NCI-H146 treated with DMSO at 0.1 percent for 48 hours (cell line): Measurements from ENCODE around the gene DNAH3.
"Not testable (repeated sequence)": the region's sequence is repeated elsewhere in the genome, so short reads cannot be mapped to it uniquely, and the experiment has no call there.

Source experiments
- DNase-seq: peaks from one replicate; lab custom pipeline; 2025; ENCODE audit not compliant: unreplicated experiment; lab: John Stamatoyannopoulos, UW

The DNAH3 gene

DNA sequence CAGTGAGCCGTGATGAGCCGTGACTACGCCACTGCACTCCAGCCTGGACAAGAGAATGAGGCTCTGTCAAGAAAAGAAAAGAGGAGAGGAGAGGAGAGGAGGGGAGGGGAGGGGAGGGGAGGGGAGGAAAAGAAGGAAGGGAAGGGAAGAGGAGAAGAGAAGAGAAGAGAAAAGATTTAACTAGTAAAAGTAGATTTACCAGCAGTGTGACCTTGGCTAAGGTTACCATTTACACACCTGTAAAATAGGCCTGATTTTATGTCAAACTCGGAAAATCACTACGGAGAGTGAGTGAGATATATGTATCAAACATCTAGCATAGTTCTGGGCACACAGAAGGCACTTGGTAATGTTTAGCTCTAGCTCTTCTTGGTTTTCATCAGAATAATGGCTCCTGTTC is 140.8 kb downstream of the DNAH3 start:
- DNase-seq = no peak

DNA sequence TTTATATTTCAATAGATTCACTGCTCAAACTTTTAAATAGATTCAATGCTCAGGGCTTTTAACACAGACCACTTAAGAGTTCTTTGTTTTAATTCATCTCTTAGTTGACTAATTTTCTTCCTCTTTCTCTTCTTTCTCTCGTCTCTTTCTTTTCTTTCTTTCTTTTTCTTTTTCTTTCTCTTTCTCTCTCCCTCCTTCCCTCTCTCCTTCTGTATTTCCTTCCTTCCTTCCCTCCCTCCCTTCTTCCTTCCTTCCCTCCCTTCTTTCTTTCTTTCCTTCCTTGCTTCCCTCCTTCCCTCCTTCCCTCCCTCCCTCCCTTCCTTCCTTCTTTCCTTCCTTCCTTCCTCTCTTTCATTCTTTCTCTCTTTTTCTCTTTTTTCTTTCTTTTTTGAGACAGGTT is 145.6 kb downstream of the DNAH3 start:
- DNase-seq = no peak

DNA sequence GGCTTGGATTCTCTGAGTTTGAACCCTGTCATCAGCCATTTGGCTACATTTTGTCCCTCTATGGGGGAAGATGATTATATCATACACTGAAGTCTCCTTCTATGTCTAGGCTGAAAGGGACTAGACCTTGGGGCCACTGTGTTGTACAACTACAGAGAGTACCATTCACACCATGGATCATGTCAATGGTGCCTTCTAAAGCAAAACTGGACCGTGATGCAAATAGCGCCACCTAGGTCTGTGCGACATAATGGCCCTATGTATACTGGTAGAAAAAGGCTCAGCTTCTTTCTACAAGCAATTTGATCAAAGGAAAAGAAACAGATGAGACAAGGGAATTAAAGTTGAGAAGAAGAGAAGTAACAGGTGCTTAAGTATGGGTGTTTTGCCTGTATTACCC is 149.4 kb downstream of the DNAH3 start:
- DNase-seq = no peak

DNA sequence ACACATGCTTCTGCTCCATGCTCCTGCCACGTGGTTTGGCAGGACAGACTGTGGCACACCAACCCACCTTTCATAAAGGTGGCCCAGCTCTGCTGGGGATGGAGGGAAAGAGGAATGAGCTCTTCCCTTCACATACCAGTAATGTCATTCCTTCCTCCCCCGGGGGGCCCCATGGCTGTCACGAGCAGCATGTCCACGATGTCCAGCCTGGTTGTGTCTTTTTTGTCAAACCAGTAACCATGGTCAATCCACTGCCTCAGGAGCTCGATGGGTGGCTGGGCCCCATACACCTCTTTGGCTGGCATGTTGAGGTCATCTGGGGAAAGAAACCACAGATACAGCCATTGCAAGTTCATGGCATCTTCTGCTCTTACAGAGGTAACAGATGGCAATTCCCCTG is 153.5 kb downstream of the DNAH3 start:
- no peak for DNase-seq

DNA sequence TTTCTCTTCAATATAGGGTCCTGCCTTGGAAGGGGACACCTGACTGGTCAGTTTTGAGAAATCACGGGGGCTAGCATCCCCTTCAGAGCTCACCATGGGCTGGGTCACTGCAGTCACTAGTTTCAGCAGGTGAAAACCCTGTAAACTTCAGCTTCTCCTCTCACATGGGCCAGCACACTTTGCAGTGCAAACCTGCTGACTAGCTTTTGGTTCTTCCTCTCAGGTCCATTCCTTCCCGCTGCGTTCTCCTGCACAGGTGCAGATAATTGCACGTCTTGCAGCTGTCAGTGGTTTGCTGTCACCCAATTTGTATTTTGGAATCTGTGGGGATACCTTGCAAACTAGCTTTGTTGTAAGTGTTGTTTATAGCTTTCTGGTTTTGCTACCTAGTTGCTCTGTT is 154.9 kb downstream of the DNAH3 start:
- no peak for DNase-seq

DNA sequence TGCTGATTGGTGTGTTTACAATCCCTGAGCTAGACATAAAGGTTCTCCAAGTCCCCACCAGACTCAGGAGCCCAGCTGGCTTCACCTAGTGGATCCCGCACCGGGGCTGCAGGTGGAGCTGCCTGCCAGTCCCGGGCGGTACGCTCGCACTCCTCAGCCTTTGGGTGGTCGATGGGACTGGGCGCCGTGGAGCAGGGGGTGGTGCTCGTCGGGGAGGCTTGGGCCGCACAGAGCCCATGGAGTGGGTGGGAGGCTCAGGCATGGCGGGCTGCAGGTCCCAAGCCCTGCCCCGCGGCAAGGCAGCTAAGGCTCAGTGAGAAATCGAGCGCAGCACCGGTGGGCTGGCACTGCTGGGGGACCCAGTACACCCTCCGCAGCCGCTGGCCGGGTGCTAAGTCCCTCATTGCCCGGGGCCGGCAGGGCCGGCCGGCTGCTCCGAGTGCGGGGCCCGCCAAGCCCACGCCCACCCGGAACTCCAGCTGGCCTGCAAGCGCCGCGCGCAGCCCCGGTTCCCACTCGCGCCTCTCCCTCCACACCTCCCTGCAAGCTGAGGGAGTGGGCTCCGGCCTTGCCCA is 161.1 kb downstream of the DNAH3 start:
- not testable (repeated sequence) for DNase-seq

DNA sequence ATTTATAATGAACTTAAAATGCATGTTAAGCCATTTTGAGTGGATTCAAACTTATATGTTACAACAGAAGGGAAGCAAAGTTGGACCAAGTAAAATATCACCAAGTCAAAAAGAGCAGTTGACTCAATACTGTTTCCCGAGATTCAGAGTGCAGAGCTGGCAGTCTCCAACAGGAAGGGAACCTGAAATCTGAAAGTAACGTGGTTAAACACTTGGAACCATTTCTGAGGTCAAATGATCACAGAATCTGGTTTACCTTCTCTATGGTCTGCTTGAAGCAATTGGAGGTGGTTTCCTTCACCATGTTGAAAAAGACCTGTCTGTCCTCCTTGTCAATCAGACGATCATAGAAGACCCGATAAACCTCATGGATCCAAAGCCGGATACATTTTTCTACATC is 163.6 kb downstream of the DNAH3 start:
- no peak for DNase-seq

DNA sequence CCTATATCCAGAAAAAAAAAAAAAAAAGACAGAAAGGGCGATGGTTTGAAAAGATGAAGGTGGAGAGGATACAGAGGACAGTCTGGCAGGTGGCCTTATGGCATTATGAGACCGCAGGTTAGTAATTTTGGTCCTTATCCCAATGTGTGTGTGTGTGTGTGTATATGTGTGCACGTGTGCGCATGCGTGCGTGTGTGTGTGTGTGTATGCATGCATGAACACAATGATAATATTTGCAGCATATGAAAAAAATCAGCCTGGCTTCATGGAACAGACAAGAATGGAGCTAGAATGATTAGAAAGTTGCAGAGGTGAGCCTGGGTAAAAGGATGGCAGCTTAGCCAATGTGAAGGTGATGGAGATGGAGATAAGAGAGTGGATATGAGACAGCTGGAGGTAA is 166.6 kb downstream of the DNAH3 start:
- no peak for DNase-seq

DNA sequence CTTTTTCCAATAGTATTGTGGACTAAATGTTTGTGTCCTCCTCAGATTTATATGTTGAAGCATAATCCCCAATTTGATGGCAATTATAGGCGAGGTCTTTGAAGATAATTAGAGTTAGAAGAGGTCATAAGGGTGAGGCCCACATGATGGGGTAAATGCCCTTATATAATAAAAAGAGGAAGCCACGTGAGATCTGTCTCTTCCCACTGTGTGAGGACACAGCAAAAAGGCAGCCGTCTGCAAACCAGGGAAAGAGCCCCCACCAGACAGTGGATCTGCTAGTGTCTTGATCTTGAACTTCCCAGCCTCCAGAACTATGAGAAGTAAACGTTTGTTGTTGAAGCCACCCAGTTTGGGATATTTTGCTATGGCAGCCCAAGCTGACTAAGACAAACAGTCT is 174.1 kb downstream of the DNAH3 start:
- DNase-seq = no peak

DNA sequence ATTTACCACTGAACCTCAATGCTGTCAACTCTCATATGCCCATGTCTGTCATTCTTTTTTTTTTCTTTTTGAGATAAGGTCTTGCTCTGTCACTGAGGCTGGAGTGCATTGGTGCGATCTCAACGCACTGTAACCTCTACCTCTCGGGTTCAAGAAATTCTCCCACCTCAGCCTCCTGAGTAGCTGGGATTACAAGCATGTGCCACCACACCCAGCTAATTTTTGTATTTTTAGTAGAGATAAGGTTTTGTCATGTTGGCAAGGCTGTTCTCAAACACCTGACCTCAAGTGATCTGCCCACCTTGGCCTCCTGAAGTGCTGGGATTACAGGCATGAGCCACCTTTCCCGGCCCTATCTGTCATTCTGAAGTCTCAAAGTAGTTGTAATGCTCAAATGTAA is 177.4 kb downstream of the DNAH3 start:
- DNase-seq = not testable (repeated sequence)

DNA sequence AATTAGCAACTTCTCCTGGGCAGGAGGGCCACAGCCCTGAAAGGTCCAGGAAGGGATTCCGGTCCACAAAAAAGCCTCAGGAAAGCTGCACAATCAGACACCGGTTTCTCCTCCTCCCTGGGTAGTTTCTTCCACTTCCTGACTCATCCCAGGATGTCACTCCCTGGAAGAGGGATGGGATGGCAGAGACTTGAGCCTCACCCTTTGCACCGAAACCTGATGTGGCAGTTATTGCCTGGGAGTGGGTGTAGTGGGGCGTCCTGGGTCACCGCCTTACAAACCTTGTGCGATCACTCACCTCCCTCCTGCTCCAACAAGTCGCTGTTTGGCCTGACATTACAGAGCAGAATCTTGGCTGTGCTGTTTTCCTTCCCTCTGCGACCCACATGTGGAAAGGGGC is 179.2 kb downstream of the DNAH3 start:
- no peak for DNase-seq

DNA sequence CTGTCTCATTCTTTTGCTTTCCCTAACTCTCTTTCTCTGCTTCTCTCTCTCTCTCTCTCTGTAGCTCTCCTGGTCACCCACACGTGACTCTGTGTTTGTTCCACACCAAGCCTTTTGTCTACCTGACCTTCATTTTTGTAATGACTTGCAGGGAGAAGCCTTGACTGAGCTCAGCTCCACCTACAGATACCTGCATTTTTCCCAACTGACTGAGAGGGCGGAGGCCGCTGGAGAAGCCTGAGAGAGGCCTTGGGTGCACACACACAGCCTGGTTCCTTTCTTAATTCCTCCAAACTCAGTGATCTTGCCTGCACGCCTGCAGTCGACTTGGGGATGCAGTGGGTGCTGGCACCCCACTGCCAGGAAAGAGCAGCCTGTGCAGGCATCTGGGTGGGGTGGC is 181.3 kb downstream of the DNAH3 start:
- no peak for DNase-seq

DNA sequence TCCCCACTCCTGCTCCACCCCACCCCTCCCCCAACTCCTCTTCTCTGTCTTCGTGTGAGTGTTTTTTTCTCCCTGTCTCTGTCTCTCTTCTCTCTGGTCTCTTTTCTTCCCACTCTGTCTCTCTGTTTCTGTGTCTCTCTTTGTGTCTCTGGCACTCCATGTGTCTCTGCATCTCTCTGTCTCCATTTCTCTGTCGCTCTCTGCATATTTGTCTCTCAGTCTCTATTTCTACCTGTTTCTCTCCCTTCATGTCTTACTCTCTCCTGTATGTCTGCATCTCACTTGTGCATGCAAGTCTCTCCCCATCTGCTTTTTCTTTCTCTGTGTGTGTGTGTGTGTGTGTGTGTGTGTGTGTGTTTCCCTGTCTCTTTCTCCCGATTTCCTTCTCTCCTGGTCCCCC is 181.9 kb downstream of the DNAH3 start:
- no peak for DNase-seq

DNA sequence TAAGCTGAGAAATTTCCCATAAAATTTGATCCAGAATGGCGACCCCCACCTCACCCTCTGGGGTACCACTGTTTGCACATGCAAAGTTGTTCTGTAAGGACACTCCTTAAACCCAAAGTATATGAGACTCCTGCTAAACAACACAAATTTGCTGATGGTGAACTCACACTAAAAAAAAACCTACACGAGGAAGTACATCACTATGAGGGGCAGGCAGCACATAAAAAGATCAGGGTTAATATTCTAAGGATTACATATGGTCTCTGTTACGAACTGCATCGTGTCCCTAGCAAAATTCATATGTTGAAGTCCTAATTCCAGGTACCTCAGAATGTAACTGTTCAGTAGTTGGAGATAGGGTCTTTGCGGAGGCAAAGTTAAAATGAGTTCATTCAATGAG is 189.7 kb downstream of the DNAH3 start:
- DNase-seq = no peak

DNA sequence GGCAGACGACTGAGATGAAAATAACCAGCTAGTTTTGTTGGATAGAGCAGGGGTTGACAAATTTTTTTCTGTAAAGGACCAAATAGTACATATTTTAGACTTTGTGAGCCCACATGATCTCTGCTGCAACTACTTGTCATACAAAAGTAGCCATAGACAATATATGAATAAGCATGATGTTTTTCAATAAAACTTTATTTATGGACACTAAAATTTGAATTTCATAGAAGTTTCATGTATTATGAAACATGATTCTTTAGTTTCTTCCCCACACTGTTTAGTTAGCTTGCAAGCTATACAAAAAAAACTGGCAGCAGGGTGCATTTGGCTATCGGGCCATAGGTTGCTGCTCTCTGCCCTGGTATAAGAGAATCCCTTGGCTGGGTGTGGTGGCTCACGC is 193.5 kb downstream of the DNAH3 start:
- DNase-seq = no peak

DNA sequence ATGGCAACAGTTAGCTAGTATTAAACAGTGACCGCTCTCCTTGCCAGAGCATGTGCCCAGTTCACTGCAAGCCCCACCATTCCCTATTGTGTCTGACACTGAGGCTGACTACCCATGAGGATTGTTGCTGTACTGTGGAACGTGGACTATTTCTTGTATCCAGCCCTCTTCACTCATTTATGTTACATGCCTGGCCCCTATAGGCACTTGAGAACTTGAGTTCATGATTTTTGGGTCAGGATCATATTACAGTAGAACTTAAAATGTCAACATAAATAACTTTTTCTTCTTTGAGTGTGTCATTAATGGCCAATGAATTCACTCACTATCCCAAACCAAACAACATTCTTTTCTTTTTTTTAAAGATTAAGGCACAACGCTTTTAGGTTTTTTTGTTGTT is 194.3 kb downstream of the DNAH3 start:
- no peak for DNase-seq

DNA sequence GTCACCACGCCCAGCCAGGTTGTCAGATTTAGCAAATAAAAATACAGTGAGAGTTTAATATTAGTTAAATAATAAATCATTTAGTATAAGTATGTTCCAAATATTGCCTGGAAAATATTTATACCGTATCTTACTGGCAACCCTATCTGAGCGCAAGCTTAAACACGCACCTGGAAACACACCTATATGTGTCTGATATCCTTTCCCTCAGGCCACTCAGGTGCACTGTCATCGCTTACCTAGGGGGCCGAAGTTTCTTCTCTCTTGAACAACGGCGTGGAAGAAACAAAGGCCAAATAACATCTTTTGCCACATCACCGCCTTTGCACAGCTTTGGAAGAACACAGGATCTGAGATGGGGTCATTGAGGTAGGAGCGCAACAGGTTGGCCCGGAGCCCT is 196.1 kb downstream of the DNAH3 start:
- DNase-seq = no peak

DNA sequence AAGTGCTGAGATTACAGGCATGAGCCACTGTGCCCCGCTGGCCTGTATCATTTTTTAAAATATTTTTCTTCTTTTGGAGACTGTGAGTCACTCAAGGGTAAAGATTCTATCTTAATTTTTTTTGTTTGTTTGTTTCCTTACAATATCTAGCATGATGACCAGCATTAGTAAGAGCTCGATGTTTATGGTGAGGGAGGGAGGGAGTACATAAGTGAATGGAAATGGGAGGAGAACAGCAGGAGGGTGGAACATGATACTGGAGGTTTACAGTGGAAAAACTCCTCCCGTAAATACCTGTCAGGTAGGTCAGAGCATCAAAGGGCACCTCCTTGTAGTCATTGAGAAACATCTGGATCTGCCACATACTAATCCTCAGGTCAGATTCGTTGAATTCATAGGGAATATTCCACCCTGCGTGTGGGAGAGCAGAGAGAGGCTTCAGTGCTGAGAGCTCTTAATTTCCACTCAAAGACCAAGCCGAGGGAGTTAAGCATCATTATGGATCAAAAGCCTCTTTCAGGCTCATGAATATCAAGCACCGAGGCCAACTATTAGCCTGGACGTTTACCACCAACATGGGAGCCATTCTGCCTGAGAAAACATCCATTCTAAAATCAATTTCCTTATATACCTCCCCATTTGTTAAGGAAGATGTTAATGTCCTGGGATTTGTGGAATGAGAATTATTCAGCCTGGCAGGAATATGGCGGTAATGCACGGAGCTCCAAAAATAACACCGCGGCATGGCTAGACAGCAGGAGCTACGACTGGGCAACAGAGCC is 198.3 kb downstream of the DNAH3 start:
- peak; percentile 25 for DNase-seq

DNA sequence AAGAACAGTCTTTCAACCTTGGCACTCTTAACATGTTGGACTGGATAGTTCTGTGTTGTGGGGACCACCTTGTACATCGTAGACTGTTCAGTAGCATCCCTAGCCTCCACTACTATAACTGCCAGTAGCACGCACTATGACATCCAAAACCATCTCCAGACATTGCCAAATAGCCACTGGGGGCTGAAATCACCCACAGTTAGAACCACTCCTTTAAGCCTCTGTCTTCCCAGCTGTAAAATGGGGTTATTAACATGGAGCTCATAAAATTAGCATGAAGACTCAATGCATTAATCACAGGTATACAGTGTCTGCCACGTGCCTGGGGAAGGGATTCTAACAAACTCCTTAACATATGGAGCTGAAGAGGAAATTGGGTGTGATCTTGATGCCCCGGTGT is 200.4 kb downstream of the DNAH3 start:
- no peak for DNase-seq

DNA sequence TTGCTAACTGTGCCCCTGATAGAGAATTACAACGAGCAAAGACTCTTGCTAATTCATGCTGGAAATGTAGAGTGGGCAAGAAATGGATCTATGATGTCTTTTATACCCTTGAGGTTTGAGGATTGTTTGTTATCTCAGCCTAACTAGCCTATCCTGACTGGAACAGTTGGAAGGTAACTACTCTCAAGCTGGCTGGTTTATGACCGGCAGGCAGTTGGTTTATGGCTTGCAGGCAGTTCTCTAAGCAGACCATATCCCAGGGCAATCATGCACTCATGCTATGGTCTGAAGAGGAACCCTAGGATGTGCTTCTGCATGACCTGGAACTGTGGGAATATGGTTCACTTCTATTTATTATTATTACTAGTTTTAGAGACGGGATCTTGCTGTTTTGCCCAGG is 201.0 kb downstream of the DNAH3 start:
- no peak for DNase-seq

DNA sequence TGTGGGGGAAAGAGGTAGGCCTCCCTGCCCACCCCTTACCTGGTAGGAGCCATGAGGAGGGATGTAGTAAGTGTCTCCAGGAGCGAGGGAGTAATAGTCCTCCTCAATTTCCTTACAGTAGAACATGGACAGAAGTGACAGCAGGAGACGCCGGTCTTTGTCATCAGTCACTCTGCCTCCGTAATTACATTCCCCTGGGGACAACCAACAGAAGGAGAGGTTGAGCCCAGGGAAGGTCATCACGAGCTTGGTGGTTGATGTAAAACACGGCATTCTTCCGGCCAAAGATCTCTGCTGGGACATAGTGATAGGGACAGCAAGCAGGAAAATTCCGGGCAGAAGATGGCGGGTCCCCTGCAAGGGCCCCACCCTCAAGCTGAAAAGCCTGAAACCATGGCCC is 202.2 kb downstream of the DNAH3 start:
- no peak for DNase-seq

DNA sequence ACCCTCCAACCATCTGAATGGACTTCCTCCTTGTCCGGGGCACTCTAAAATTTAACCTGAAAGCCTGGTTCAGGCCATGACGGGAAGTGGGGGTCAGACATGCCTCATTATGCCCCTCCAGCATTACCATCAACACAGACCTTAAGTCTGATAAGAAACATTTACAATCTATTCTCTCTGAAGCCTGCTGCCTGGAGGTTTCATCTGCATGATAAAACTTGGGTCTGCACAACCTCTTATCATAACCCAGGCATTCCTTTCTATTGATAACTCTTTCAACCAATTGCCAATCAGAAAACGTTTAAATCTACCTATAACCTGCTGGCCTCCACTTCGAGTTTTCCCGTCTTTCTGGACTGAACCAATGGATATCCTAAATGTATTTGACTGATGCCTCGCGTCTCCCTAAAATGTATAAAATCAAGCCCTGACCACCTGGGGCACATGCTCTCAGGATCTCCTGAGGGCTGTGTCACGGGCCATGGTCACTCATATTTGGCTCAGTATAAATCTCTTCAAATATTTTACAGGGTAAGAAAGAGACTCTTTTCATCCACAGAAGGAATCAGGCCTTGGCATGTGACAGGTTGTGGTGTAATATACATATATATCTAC is 204.5 kb downstream of the DNAH3 start:
- no peak for DNase-seq

DNA sequence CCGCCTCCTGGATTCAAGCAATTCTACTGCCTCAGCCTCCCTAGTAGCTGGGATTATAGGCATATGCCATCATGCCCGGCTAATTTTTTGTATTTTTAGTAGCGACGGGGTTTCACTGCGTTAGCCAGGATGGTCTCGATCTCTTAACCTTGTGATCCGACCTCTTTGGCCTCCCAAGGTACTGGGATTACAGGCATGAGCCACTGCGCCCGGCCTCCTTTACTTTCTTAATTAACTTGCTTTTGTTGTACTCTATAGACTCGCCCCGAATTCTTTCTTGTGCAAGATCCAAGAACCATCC is 205.1 kb downstream of the DNAH3 start:
- DNase-seq = not testable (repeated sequence)
